GM12801 (cell line): Measurements from ENCODE around the gene RCBTB1.

Experiments used
- TF ChIP-seq, protein P1 (sequence below): IDR thresholded peaks from one replicate; pipeline ENCODE4 v1.5.1; 2011; ENCODE audit warnings: control low read depth; ENCODE audit not compliant: insufficient read length; ENCODE audit errors: extremely low read depth

RCBTB1 gene

GRCh38 chr13:49494645-49495044, 90.7 kb downstream of the RCBTB1 start:
- TF ChIP-seq, protein P1, sequence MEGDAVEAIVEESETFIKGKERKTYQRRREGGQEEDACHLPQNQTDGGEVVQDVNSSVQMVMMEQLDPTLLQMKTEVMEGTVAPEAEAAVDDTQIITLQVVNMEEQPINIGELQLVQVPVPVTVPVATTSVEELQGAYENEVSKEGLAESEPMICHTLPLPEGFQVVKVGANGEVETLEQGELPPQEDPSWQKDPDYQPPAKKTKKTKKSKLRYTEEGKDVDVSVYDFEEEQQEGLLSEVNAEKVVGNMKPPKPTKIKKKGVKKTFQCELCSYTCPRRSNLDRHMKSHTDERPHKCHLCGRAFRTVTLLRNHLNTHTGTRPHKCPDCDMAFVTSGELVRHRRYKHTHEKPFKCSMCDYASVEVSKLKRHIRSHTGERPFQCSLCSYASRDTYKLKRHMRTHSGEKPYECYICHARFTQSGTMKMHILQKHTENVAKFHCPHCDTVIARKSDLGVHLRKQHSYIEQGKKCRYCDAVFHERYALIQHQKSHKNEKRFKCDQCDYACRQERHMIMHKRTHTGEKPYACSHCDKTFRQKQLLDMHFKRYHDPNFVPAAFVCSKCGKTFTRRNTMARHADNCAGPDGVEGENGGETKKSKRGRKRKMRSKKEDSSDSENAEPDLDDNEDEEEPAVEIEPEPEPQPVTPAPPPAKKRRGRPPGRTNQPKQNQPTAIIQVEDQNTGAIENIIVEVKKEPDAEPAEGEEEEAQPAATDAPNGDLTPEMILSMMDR: no peak

GRCh38 chr13:49488563-49488962, 96.8 kb downstream of the RCBTB1 start:
- TF ChIP-seq, protein P1: no peak
